ENCODE measurements around the gene MTX1. TPM values are rescaled to one million over a fixed set of nuclear protein-coding genes. Genes with fewer than 3 reads are reported as not detected.
"Not testable (repeated sequence)": the region's sequence is repeated elsewhere in the genome, so short reads cannot be mapped to it uniquely, and the experiment has no call there.

MTX1 gene
- total RNA-seq, 4 donors from 2014 or later: 14.4 to 26.9 (median 24.6) TPM

DNA sequence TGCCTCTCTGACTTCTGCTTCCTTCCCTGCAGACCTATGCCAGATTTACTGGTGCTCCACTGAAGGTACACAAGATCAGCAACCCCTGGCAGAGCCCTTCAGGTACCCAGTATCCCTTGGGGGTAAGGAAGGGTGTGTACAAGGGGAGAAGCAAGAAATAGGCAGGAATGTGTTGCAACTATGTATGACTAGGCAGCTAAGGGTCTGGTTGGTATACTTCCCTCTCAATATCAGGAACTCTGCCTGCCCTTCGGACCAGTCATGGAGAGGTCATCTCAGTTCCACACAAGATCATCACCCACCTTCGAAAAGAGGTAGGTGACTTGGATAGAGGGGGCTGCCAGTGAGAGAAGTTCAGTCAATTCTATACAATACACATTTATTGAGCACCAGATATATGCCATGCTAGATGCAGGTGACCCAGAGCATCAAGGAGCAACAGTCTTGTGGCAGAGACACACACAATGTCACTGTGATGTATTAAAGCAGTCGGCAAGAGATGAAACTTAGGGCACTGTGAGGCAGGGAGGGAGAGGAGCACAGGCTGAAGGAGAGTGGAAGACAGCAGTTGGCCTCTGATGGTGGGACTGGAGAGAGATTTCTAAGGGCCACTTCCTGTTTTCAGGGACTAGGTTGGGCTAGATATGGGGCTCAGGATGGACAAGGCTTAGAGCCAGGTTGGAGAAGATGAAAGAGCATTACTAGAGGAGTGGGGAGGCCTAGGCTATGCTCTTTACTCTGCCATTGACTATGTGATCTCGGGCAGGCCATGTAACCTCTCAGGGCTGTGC, 2.0 kb downstream of the MTX1 start:
- ATAC-seq (no peak), DNase-seq (no peak)
- intact Hi-C loops (cut with DNase I; ENCODE audit: low total_unique reads) (no loop called here), in situ Hi-C loops (cut with MboI; ENCODE audit: low sequenced_read_pairs in 4 of 4) (no loop called here)
- Histone ChIP-seq H3K4me1 (peaks cover 16 to 28% of the 10 kb centered on the region in 2 donors), H3K9me3 (no peaks in the 10 kb centered on the region), H3K27me3 (no peaks in the 10 kb centered on the region), H3K36me3 (peaks cover 0 to 4% of the 10 kb centered on the region in 2 donors), H3K27ac (no peak overlapping the region), H3K4me3 (no peak overlapping the region)
- TF ChIP-seq POLR2A (IDR thresholded peaks at IDR 0.05): no peak

DNA sequence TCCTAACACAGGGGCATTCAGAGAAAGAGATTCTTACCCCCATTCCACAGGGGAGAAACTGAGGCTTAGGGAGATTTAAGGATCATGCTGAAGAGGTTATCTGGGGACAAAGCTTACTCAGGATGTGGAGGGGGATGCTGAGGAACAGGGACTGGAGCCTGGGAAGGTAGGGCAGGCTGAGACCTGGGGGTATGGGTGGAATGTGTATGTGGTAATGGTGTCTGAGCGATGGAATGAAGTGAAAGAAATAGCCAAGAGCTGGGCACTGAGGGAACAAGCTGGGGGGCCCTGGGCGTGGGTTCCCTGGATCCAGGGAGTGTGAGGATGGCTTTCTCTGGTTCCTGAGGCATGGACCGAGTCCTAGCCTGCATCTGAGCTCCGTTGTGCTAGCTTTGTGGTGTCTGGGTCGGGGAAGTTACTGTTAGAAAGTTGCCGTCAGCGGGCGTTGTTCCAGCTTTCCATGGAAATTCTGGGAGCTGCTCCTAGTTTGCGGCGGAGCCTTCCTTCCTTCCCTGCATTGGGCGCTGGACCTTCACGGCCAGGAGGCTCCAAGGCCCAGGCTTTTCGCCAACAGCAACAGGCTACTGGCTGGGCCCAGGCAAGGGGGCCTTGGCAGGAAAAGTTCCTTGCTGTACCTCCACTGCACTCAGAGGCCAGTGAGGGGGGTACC, 3.0 kb downstream of the MTX1 start:
- H3K9me3 ChIP-seq; H3K27ac ChIP-seq; in situ Hi-C loops (cut with MboI; ENCODE audit: low sequenced_read_pairs in 4 of 4); H3K4me3 ChIP-seq; DNase-seq; H3K27me3 ChIP-seq; intact Hi-C loops (cut with DNase I; ENCODE audit: low total_unique reads); ATAC-seq; H3K36me3 ChIP-seq: not testable (repeated sequence)
- peaks cover 16 to 28% of the 10 kb centered on the region in 2 donors for H3K4me1 ChIP-seq

DNA sequence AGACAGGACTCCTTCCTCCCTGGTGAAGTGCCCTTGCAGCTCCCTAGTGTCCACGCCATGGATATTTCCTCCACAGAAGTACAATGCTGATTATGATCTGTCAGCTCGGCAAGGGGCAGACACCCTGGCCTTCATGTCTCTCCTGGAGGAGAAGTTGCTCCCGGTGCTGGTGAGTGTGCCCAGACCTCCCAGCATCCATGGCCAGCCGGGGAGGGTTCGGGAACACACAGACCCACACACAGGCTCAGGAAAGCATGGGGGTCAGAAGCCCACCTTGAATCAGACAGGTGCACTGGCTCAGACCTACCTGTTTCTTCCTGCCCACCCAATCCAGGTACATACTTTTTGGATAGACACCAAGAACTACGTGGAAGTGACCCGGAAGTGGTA, 3.6 kb downstream of the MTX1 start:
- DNase-seq; H3K9me3 ChIP-seq; H3K27ac ChIP-seq; intact Hi-C loops (cut with DNase I; ENCODE audit: low total_unique reads); H3K4me3 ChIP-seq; H3K27me3 ChIP-seq; in situ Hi-C loops (cut with MboI; ENCODE audit: low sequenced_read_pairs in 4 of 4); H3K36me3 ChIP-seq; ATAC-seq: not testable (repeated sequence)
- peaks cover 16 to 23% of the 10 kb centered on the region in 2 donors for H3K4me1 ChIP-seq

DNA sequence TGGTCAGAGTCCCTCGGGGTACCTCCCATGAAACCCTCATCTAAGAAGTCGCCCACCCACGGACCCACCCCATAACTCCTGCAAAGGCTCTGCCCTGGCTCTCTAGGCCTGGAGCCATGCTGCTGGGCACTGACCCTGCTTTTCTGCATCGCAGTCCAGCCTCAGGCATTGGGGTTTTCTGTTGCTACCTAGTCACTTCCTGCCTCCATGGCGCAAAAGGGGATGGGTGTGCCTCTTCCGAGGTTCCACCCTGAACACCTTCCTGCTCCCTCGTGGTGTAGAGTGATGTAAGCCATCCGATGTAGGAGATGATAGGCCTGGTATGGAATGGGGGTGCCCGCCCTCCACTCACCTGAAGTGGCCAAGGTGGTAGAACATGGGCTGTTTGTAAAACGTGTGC, 6.2 kb downstream of the MTX1 start:
- H3K4me1 ChIP-seq; intact Hi-C loops (cut with DNase I; ENCODE audit: low total_unique reads); H3K9me3 ChIP-seq; H3K36me3 ChIP-seq; in situ Hi-C loops (cut with MboI; ENCODE audit: low sequenced_read_pairs in 4 of 4); H3K27ac ChIP-seq; DNase-seq; H3K4me3 ChIP-seq; H3K27me3 ChIP-seq; ATAC-seq: not testable (repeated sequence)

DNA sequence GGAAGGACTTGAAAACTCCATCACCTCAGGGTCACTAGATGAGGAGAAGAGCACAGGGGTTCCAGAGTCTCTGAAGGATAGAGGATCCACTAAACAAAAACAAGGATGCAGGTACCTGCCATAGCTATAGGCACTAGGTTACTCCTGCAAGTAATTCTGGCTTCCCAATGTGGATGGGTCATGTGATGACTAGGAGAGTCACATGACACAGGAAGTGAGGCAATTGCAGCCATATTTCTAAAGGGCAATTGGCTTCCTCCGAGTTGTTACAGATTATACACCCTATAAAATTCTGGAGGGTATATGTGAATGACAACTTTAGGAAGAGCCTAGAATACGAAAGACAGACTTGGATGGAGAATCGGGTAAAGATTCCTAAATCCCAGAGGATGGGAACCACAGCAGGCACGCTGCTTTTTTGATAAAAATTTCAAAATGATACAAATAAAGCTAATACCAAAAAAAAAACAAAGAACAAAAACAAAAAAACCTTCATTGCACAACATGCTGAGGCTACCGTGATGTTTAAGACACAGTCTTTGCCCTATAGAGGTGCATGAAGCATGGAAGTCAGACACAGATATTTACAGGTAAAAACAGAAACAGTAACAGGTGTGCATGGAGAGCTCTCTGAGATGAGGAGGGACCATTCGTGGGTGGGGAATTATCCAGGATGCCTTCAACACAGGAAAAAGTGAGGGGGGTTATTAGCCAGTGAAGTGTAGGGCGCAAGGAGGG, 10.5 kb downstream of the MTX1 start:
- no peaks in the 10 kb centered on the region for H3K4me1 ChIP-seq
- no peaks in the 10 kb centered on the region for H3K9me3 ChIP-seq
- DNase-seq (peak in 1 of 2 donors; percentile 40), ATAC-seq (peak; percentile 77 to 80)
- peak overlapping the region; percentile 1 to 39 (median 13) for H3K4me3 ChIP-seq
- peak overlapping the region in 1 of 4 donors; percentile 18 for H3K27ac ChIP-seq
- H3K27me3 ChIP-seq: no peaks in the 10 kb centered on the region
- TF ChIP-seq, protein P1, sequence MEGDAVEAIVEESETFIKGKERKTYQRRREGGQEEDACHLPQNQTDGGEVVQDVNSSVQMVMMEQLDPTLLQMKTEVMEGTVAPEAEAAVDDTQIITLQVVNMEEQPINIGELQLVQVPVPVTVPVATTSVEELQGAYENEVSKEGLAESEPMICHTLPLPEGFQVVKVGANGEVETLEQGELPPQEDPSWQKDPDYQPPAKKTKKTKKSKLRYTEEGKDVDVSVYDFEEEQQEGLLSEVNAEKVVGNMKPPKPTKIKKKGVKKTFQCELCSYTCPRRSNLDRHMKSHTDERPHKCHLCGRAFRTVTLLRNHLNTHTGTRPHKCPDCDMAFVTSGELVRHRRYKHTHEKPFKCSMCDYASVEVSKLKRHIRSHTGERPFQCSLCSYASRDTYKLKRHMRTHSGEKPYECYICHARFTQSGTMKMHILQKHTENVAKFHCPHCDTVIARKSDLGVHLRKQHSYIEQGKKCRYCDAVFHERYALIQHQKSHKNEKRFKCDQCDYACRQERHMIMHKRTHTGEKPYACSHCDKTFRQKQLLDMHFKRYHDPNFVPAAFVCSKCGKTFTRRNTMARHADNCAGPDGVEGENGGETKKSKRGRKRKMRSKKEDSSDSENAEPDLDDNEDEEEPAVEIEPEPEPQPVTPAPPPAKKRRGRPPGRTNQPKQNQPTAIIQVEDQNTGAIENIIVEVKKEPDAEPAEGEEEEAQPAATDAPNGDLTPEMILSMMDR (IDR thresholded peaks at IDR 0.05 in 4 of 5, conservative IDR thresholded peaks at IDR 0.05 in 1 of 5): no peak
- TF ChIP-seq POLR2A (IDR thresholded peaks at IDR 0.05): no peak
- in situ Hi-C loops (cut with MboI; ENCODE audit: low sequenced_read_pairs in 4 of 4): no loop called here
- intact Hi-C loops (cut with DNase I; ENCODE audit: low total_unique reads): loop anchor here (1.0 kb wide), 1 partner anchor 22 kb away; a partner anchor contains a TSS
- no peaks in the 10 kb centered on the region for H3K36me3 ChIP-seq

DNA sequence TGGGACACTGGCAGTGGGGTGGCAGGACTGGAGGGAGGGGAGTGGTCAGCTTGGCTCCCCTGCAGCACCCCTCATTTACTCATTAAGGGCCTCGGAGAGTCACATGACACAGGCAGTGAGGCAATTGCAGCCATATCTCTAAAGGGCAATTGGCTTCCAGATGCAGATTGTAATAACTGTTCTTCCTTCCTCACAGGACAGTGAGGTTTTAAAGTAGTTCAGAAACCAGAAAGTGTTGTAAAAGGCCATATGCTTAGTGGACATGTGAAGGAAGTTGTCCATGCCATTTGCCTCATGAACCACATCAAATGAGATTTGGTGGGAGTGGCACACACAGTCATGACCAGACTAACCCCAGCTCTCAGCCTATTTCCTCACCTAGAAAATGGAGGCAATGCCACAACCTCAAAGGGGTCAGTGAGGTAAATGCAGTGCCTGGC, 11.1 kb downstream of the MTX1 start:
- no peak for DNase-seq
- no peaks in the 10 kb centered on the region for H3K9me3 ChIP-seq
- no peaks in the 10 kb centered on the region for H3K36me3 ChIP-seq
- in situ Hi-C loops (cut with MboI; ENCODE audit: low sequenced_read_pairs in 4 of 4): no loop called here
- no peaks in the 10 kb centered on the region for H3K4me1 ChIP-seq
- TF ChIP-seq, protein P1 (IDR thresholded peaks at IDR 0.05 in 4 of 5, conservative IDR thresholded peaks at IDR 0.05 in 1 of 5): no peak
- no peak for TF ChIP-seq POLR2A (IDR thresholded peaks at IDR 0.05)
- H3K4me3 ChIP-seq: peak overlapping the region in 3 of 4 donors; percentile 1 to 39 (median 23)
- ATAC-seq: peak in 1 of 2 donors; percentile 22
- intact Hi-C loops (cut with DNase I; ENCODE audit: low total_unique reads): loop anchor here (1.0 kb wide), 1 partner anchor 22 kb away; a partner anchor contains a TSS
- no peaks in the 10 kb centered on the region for H3K27me3 ChIP-seq
- H3K27ac ChIP-seq: peak overlapping the region in 1 of 4 donors; percentile 18

DNA sequence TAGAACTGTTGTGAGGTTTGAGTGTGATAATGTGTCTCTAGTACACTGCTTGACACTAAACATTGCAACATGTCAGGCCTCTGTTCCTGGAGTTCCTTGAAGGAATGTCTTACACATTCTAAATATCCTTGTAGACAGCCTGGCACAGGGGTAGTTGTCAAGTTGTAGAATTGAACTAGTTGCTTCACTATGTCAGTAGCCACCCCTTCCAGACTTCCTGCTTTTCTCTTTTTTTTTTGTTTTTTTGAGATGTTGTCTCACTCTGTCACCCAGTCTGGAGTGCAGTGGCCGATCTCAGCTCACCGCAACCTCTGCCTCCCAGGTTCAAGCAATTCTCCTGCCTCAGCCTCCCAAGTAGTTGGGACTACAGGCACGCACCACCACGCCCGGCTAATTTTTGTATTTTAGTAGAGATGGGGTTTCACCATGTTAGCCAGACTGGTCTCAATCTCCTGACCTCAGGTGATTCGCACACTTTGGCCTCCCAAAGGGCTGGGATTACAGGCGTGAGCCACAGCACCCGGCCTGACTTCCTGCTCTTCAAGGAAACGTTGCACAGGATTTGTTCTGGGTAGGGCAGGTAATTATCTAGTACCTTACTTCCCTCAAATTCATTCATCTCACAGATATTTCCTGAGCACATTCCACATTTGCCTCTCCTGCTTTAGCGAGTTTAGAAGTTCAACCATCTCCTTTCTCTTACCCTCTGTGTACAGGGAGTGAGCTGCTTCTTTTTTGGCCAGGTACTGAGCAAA, 11.9 kb downstream of the MTX1 start:
- H3K36me3 ChIP-seq; in situ Hi-C loops (cut with MboI; ENCODE audit: low sequenced_read_pairs in 4 of 4); H3K4me1 ChIP-seq; H3K9me3 ChIP-seq; intact Hi-C loops (cut with DNase I; ENCODE audit: low total_unique reads); H3K4me3 ChIP-seq; DNase-seq; ATAC-seq; H3K27me3 ChIP-seq; H3K27ac ChIP-seq: not testable (repeated sequence)

All from gastrocnemius medialis (tissue), 4 donors.